GM13976 (cell line): ENCODE measurements around the gene PGAP6.

Experiments
- DNase-seq: peaks from one replicate; pipeline ENCODE4 v3.0.0; 2012; ENCODE audit warnings: low spot score
- CTCF ChIP-seq: IDR thresholded peaks from 2 replicates; pipeline ENCODE4 v1.5.1; 2012; ENCODE audit warnings: borderline replicate concordance, mild to moderate bottlenecking; ENCODE audit not compliant: insufficient read depth; ENCODE audit errors: extremely low read depth, missing control alignments, control extremely low read depth
- in situ Hi-C: fragments of 300-500 bp; cut with MboI; formaldehyde crosslinking; loops from one replicate; pipeline ENCODE4 v1.12.0; 2022; ENCODE audit warnings: low sequenced_read_pairs, mixed read lengths, inconsistent platforms; ENCODE audit not compliant: unreplicated experiment

Gene PGAP6

GRCh38 chr16:359871-360697 lies 21.7 kb downstream of the PGAP6 start:
- DNase-seq: no peak
- in situ Hi-C loops: no loop called here
- TF ChIP-seq CTCF: no peak

GRCh38 chr16:359067-359763 lies 22.6 kb downstream of the PGAP6 start:
- TF ChIP-seq CTCF: no peak
- in situ Hi-C loops: no loop called here
- no peak for DNase-seq

- in situ Hi-C loops: no loop called here
- no peak for TF ChIP-seq CTCF
- DNase-seq: no peak
Observed at GRCh38 chr16:356741-357140, 25.0 kb downstream of the PGAP6 start.

GRCh38 chr16:354971-355461 lies 26.8 kb downstream of the PGAP6 start:
- DNase-seq: no peak
- in situ Hi-C loops: no loop called here
- TF ChIP-seq CTCF: no peak

- no peak for TF ChIP-seq CTCF
- in situ Hi-C loops: no loop called here
- no peak for DNase-seq
Observed at GRCh38 chr16:354291-354881, 27.4 kb downstream of the PGAP6 start.

GRCh38 chr16:353404-354290 lies 28.1 kb downstream of the PGAP6 start:
- DNase-seq: no peak
- in situ Hi-C loops: no loop called here
- no peak for TF ChIP-seq CTCF
